B cell (primary cell): ENCODE measurements around the gene FOXN1. TPM values are rescaled to one million over a fixed set of nuclear protein-coding genes. Genes with fewer than 3 reads are reported as not detected.

ENCODE experiments used
- ATAC-seq: fragments of 200-7000 bp; cut with Tn5 transposase; one replicate; pipeline ENCODE4 v1.10.0; 2021; ENCODE audit warnings: low read depth, mild to moderate bottlenecking, moderate number of reproducible peaks, moderate library complexity
- CTCF ChIA-PET: fragments of 350-600 bp; sonication (Branson Sonifier 250); formaldehyde crosslinking; loops from one replicate; lab custom pipeline; 2021; ENCODE audit warnings: antibody characterized with exemption, inconsistent platforms; lab: Charles Lee
- POLR2A ChIA-PET: fragments of 350-600 bp; sonication (Branson Sonifier 250); formaldehyde crosslinking; loops from one replicate; lab custom pipeline; 2021; ENCODE audit warnings: antibody characterized with exemption; lab: Charles Lee
- DNase-seq: peaks from one replicate; pipeline ENCODE4 v3.0.0; 2013
- H2AFZ ChIP-seq: 2 replicates; pipeline ENCODE4 v1.6.1; 2012; ENCODE audit warnings: mild to moderate bottlenecking, low read depth, low read length; ENCODE audit not compliant: insufficient read depth, poor library complexity, severe bottlenecking
- H3K27ac ChIP-seq, 2 donors: 1 replicate in 1 of 2; 2 replicates in 1 of 2; pipeline ENCODE4 v1.5.1; 2012 to 2013; ENCODE audit warnings: low read length in 2 of 2, mild to moderate bottlenecking in 2 of 2, moderate library complexity in 1 of 2
- H3K27me3 ChIP-seq, 4 experiments: fragments of 200-600 bp in 1 of 4; sonication (generic) in 1 of 4; replicated peaks in 1 of 4; 1 replicate in 2 of 4; 2 replicates in 2 of 4; pipeline versions ENCODE4 v1.6.1 to v1.7.0; 2013 to 2016; ENCODE audit warnings: low read length in 3 of 4, mild to moderate bottlenecking in 2 of 4, mixed read lengths in 1 of 4, moderate library complexity in 1 of 4; ENCODE audit not compliant: insufficient read depth in 4 of 4, control insufficient read depth in 3 of 4; ENCODE audit errors: control extremely low read depth in 1 of 4
- H3K36me3 ChIP-seq, 2 experiments: replicated peaks in 1 of 2; 1 replicate in 1 of 2; 2 replicates in 1 of 2; pipeline versions ENCODE4 v1.6.1 to v1.7.1; 2013; ENCODE audit warnings: low read length in 1 of 2; ENCODE audit not compliant: insufficient read depth in 2 of 2, control insufficient read depth in 1 of 2; ENCODE audit errors: control extremely low read depth in 1 of 2, extremely low read depth in 1 of 2
- H3K4me1 ChIP-seq, 2 donors: fragments of 200-600 bp in 1 of 2; sonication (generic) in 1 of 2; 1 replicate in 1 of 2; 2 replicates in 1 of 2; pipeline versions ENCODE4 v1.5.1 to v1.6.1; 2013 to 2017; ENCODE audit warnings: low read length in 2 of 2; ENCODE audit not compliant: control insufficient read depth in 2 of 2, insufficient read depth in 2 of 2
- H3K4me2 ChIP-seq: replicated peaks from 2 replicates; pipeline ENCODE3; 2012; ENCODE audit warnings: mild to moderate bottlenecking, low read depth, low read length; ENCODE audit not compliant: poor library complexity, severe bottlenecking
- H3K4me3 ChIP-seq, 5 experiments: fragments of 200-600 bp in 1 of 5; sonication (generic) in 1 of 5; 1 replicate in 3 of 5; 2 replicates in 2 of 5; pipeline versions ENCODE4 v1.5.1 to v1.7.0; 2011 to 2016; ENCODE audit warnings: low read length in 4 of 5, mild to moderate bottlenecking in 4 of 5, low read depth in 2 of 5, control low read depth in 1 of 5, moderate library complexity in 1 of 5; ENCODE audit not compliant: insufficient read depth in 1 of 5; ENCODE audit errors: control extremely low read depth in 1 of 5, extremely low read depth in 1 of 5
- H3K79me2 ChIP-seq: fragments of 200-600 bp; sonication (generic); one replicate; pipeline ENCODE4 v1.6.0; 2016; ENCODE audit warnings: low read length; ENCODE audit not compliant: control insufficient read depth, insufficient read depth
- H3K9ac ChIP-seq: fragments of 200-600 bp; sonication (generic); 2 replicates; pipeline ENCODE4 v1.6.1; 2017; ENCODE audit warnings: mild to moderate bottlenecking, low read length, moderate library complexity
- H3K9me3 ChIP-seq, 3 donors: one replicate each; pipeline versions ENCODE4 v1.6.1 to v1.7.1; 2013; ENCODE audit warnings: low read length in 2 of 3; ENCODE audit not compliant: control insufficient read depth in 2 of 3, insufficient read depth in 1 of 3; ENCODE audit errors: control extremely low read depth in 1 of 3
- H4K20me1 ChIP-seq: 2 replicates; pipeline ENCODE4 v1.6.0; 2012; ENCODE audit warnings: mild to moderate bottlenecking, low read length; ENCODE audit not compliant: insufficient read depth, control insufficient read depth, poor library complexity, severe bottlenecking
- H3K27ac Mint-ChIP-seq: one replicate; pipeline ENCODE4 v1.8.0; 2021; ENCODE audit warnings: mixed read lengths
- H3K27me3 Mint-ChIP-seq: one replicate; pipeline ENCODE4 v1.8.0; 2021; ENCODE audit warnings: mixed read lengths
- H3K4me1 Mint-ChIP-seq: one replicate; pipeline ENCODE4 v1.8.0; 2021; ENCODE audit warnings: mixed read lengths
- H3K4me3 Mint-ChIP-seq: one replicate; pipeline ENCODE4 v1.8.0; 2021; ENCODE audit warnings: mixed read lengths
- H3K9me3 Mint-ChIP-seq: one replicate; pipeline ENCODE4 v1.8.0; 2022; ENCODE audit warnings: mixed read lengths; ENCODE audit not compliant: insufficient read depth
- CTCF ChIP-seq: fragments of 200-600 bp; IDR thresholded peaks from one replicate; pipeline ENCODE4 v1.8.0; 2022; ENCODE audit warnings: antibody characterized with exemption, mild to moderate bottlenecking
- EZH2 ChIP-seq: IDR thresholded peaks from 2 replicates; pipeline ENCODE4 v1.6.1; 2012; ENCODE audit warnings: borderline replicate concordance, low read depth, mild to moderate bottlenecking, moderate library complexity, low read length; ENCODE audit not compliant: insufficient read depth, poor library complexity, severe bottlenecking
- WGBS: methylation state at CpG from one replicate; pipeline ENCODE4 v1.1.5; 2013; ENCODE audit warnings: missing lambda C conversion rate; ENCODE audit not compliant: insufficient coverage; 5-methylcytosine and 5-hydroxymethylcytosine counted together
- intact Hi-C: fragments of 100-400 bp; cut with micrococcal nuclease; formaldehyde crosslinking; loops from one replicate; pipeline ENCODE4 v1.10.0; 2022
- polyA plus RNA-seq: library from polyadenylated mRNA; depleted of rRNA; stranded (reverse); fragments of >200 nt; gene quantifications from 2 replicates; pipeline ENCODE4 v1.2.3, GENCODE V29; 2012
- total RNA-seq, 2 donors: library from RNA; stranded (reverse); fragments of 120-200 nt in 1 of 2; gene quantifications; 1 replicate in 1 of 2; 2 replicates in 1 of 2; pipeline versions ENCODE4 v1.2.3 to v1.2.4, GENCODE V29; 2013 to 2022

The FOXN1 gene
- total and polyA plus RNA-seq, 2 donors (not counting 1 experiment from before 2014, with no cell fraction given): not detected

GRCh38 chr17:28473542-28473941 is 32.6 kb upstream of the FOXN1 start, which contains the start of gene SLC13A2:
TSS of gene SLC13A2 (plus strand) at chr17:28473644. CDS start at chr17:28473713, 69 bp downstream.
- Histone ChIP-seq H3K27ac (no peak within 1 kb of the TSS), H3K9ac (no peak within 1 kb of the TSS), H3K4me1 (no peaks in the 10 kb centered on the region), H3K4me3 (no peak within 1 kb of the TSS), H4K20me1 (no peaks in the 10 kb centered on the region), H3K79me2 (no peaks in the 10 kb centered on the region), H3K27me3 (no peaks in the 10 kb centered on the region), H3K9me3 (no peaks in the 10 kb centered on the region), H2AFZ (no peak within 1 kb of the TSS), H3K4me2 (no peak within 1 kb of the TSS), H3K36me3 (no peaks in the 10 kb centered on the region)
- ChIA-PET POLR2A (no interaction called here), CTCF (no interaction called here)
- Mint-ChIP-seq H3K9me3 (no peaks in the 10 kb centered on the region), H3K4me1 (no peaks in the 10 kb centered on the region), H3K27ac (no peak within 1 kb of the TSS), H3K4me3 (no peak within 1 kb of the TSS), H3K27me3 (peaks cover 10% of the 10 kb centered on the region)
- ATAC-seq: no peak
- no peak for DNase-seq
- TF ChIP-seq EZH2: no peak
- no peak for TF ChIP-seq CTCF
- intact Hi-C loops: no loop called here
- 96% methylated on average over 3 of the region's 5 CpGs for WGBS

- Mint-ChIP-seq H3K27ac (no peak overlapping the region), H3K27me3 (peaks cover 10% of the 10 kb centered on the region), H3K4me1 (no peaks in the 10 kb centered on the region), H3K4me3 (no peak overlapping the region), H3K9me3 (no peaks in the 10 kb centered on the region)
- intact Hi-C loops: no loop called here
- 94% methylated on average over 4 of the region's 7 CpGs for WGBS
- H3K9me3 ChIP-seq: no peaks in the 10 kb centered on the region
- TF ChIP-seq CTCF (no peak), EZH2 (no peak)
- H3K27ac ChIP-seq: no peak overlapping the region
- no peaks in the 10 kb centered on the region for H3K36me3 ChIP-seq
- H3K9ac ChIP-seq: no peak overlapping the region
- H3K4me2 ChIP-seq: no peak overlapping the region
- no peaks in the 10 kb centered on the region for H4K20me1 ChIP-seq
- CTCF ChIA-PET: no interaction called here
- no peaks in the 10 kb centered on the region for H3K27me3 ChIP-seq
- H3K4me1 ChIP-seq: no peaks in the 10 kb centered on the region
- no peak for DNase-seq
- H3K4me3 ChIP-seq: no peak overlapping the region
- ATAC-seq: no peak
- no peaks in the 10 kb centered on the region for H3K79me2 ChIP-seq
- POLR2A ChIA-PET: no interaction called here
- no peak overlapping the region for H2AFZ ChIP-seq
Measured at GRCh38 chr17:28474111-28474531, 32.0 kb upstream of the FOXN1 start.
